Upper lobe of left lung (tissue), 6 donors: Measurements from ENCODE around the gene UBE2G1. TPM values are rescaled to one million over a fixed set of nuclear protein-coding genes. Genes with fewer than 3 reads are reported as not detected.

Source experiments
- ATAC-seq, 2 donors: fragments of 200-7000 bp; cut with Tn5 transposase; one replicate each; pipeline ENCODE4 v1.9.1; 2022; ENCODE audit warnings: mild to moderate bottlenecking in 2 of 2, moderate library complexity in 2 of 2; ENCODE audit not compliant: low FRiP score in 2 of 2
- DNase-seq, 2 donors: peaks; one replicate each; pipeline ENCODE4 v3.0.0-alpha.2; 2019 to 2020
- H3K27ac ChIP-seq, 4 donors: fragments of 200-600 bp; sonication (generic); one replicate each; pipeline ENCODE4 v1.5.1; 2016 to 2019
- H3K27me3 ChIP-seq, 4 donors: fragments of 200-600 bp; sonication (generic); one replicate each; pipeline ENCODE4 v1.5.1; 2017 to 2019
- H3K36me3 ChIP-seq, 4 donors: fragments of 200-600 bp; sonication (generic); one replicate each; pipeline ENCODE4 v1.5.1; 2016 to 2019
- H3K4me1 ChIP-seq, 4 donors: fragments of 200-600 bp; sonication (generic); one replicate each; pipeline ENCODE4 v1.5.1; 2018 to 2019
- H3K4me3 ChIP-seq, 4 donors: fragments of 200-600 bp; sonication (generic); one replicate each; pipeline ENCODE4 v1.5.1; 2017 to 2019; ENCODE audit warnings: mild to moderate bottlenecking in 2 of 4, moderate library complexity in 1 of 4
- H3K9me3 ChIP-seq, 4 donors: fragments of 200-600 bp; sonication (generic); one replicate each; pipeline ENCODE4 v1.5.1; 2018 to 2019
- CTCF ChIP-seq, 6 experiments: fragments of 450-650 bp in 4 of 6; fragments of 200-600 bp in 2 of 6; sonication (generic) in 2 of 6; IDR thresholded peaks; one replicate each; pipeline ENCODE4 v1.5.1; 2016 to 2019; ENCODE audit warnings: antibody characterized with exemption in 6 of 6
- EP300 ChIP-seq, 4 donors: sonication (generic); formaldehyde crosslinking; IDR thresholded peaks; one replicate each; pipeline ENCODE4 v1.5.1; 2017; ENCODE audit warnings: antibody characterized with exemption in 4 of 4, control low read depth in 2 of 4
- POLR2A ChIP-seq, 4 donors: fragments of 450-650 bp; IDR thresholded peaks; one replicate each; pipeline ENCODE4 v1.5.1; 2016 to 2017; ENCODE audit warnings: antibody characterized with exemption in 4 of 4, mild to moderate bottlenecking in 2 of 4
- POLR2AphosphoS5 ChIP-seq, 2 donors: sonication (generic); formaldehyde crosslinking; IDR thresholded peaks; one replicate each; pipeline ENCODE4 v1.5.1; 2017; ENCODE audit warnings: antibody characterized with exemption in 2 of 2
- WGBS, 2 donors: methylation state at CpG; one replicate each; pipeline ENCODE4 v1.1.5; 2017 to 2018; 5-methylcytosine and 5-hydroxymethylcytosine counted together
- total RNA-seq, 6 donors: library from RNA; depleted of rRNA in 4 of 6; stranded (reverse); fragments of >200 nt in 4 of 6; gene quantifications; one replicate each; pipeline versions ENCODE4 v1.1.0 to v1.2.1, GENCODE V29; 2016 to 2021
- donor health status: DM: no; HTN: no; CAD: no; lungs with moderate emphysema.
- donor health status: DM: no; HTN: yes; CAD: no; lungs with severe emphysema.

Gene UBE2G1, protein sequence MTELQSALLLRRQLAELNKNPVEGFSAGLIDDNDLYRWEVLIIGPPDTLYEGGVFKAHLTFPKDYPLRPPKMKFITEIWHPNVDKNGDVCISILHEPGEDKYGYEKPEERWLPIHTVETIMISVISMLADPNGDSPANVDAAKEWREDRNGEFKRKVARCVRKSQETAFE
- total RNA-seq = 10 to 100 TPM; 24.5 to 45.8 (median 35.8) TPM

- TF ChIP-seq POLR2AphosphoS5 (IDR thresholded peaks at IDR 0.05) (peak; percentile 88 to 98), CTCF (IDR thresholded peaks at IDR 0.05) (peak in 2 of 6 experiments; percentile 3 to 15), EP300 (IDR thresholded peaks at IDR 0.05) (no peak), POLR2A (IDR thresholded peaks at IDR 0.05) (peak; percentile 14 to 95 (median 90))
- Histone ChIP-seq H3K4me3 (peak within 1 kb of the TSS; percentile 86 to 97 (median 94)), H3K36me3 (peaks cover 0 to 5% (median 0%) of the 10 kb centered on the region in 4 donors), H3K27ac (peak within 1 kb of the TSS; percentile 93 to 99 (median 96)), H3K9me3 (no peaks in the 10 kb centered on the region), H3K27me3 (no peaks in the 10 kb centered on the region), H3K4me1 (peaks cover 10 to 34% (median 12%) of the 10 kb centered on the region in 4 donors)
- DNase-seq = peak; percentile 98 to 100
- peak; percentile 97 to 98 for ATAC-seq
- WGBS, 2 donors = 0 to 2% methylated on average over 11 to 29 of the region's 77 CpGs
Observed at GRCh38 chr17:4366327-4367063, at the start of gene UBE2G1. TSS of gene UBE2G1 (minus strand) at chr17:4366675. CDS start at chr17:4366316, 359 bp downstream.

DNA sequence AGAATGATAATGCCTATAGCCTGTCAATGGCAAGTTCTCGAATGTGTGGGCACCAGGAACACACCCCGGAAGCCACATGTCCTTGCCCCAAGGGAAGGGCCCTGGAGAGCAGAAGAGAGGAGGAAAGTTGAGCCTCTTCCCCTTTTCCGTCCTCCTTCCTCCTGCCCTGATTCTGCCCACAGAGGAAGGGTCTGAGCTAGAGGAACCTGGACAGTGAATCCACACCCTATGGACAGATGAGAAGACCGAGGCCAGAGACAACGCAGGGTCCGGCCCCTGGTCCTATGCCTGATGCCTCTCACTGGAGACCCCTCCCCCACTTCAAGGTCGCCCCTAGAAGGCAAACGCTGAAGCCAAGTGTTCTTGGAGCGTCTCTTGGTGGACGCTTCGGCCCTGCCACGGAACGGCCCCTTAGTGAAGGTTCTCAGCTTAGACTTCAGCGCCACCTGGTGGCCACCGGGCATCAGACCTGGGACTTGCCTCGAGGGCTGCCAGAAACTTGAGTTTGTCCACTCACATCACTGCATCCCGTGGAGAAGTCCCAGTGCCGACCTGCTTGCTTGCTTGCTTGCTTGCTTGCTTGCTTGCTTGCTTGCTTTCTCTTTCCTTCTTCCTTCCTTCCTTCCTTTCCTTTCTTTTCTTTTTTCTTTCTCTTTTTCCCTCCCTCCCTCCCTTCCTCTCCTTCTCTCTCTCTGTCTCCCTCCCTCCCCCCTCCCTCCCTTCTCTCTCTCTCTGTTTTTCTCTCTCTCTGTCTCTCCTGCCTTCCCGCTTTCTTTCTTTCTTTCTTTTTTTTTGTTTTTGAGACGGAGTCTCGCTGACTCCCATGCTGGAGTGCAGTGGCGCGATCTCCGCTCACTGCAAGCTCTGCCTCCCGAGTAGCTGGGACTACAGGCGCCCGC is 46.7 kb upstream of the UBE2G1 start:
- peak overlapping the region in 2 of 4 donors; percentile 13 to 32 for H3K4me3 ChIP-seq
- ATAC-seq (peak; percentile 94 to 96), DNase-seq (peak; percentile 89 to 91)
- WGBS, 2 donors = 27 to 37% methylated on average over 21 to 26 of the region's 27 CpGs
- no peak overlapping the region for H3K27ac ChIP-seq
- H3K27me3 ChIP-seq = no peaks in the 10 kb centered on the region
- TF ChIP-seq EP300 (IDR thresholded peaks at IDR 0.05) (no peak), CTCF (IDR thresholded peaks at IDR 0.05) (peak; percentile 88 to 97 (median 94))
- H3K36me3 ChIP-seq = no peaks in the 10 kb centered on the region
- no peaks in the 10 kb centered on the region for H3K9me3 ChIP-seq
- peaks cover 4 to 7% (median 5%) of the 10 kb centered on the region in 4 donors for H3K4me1 ChIP-seq

DNA sequence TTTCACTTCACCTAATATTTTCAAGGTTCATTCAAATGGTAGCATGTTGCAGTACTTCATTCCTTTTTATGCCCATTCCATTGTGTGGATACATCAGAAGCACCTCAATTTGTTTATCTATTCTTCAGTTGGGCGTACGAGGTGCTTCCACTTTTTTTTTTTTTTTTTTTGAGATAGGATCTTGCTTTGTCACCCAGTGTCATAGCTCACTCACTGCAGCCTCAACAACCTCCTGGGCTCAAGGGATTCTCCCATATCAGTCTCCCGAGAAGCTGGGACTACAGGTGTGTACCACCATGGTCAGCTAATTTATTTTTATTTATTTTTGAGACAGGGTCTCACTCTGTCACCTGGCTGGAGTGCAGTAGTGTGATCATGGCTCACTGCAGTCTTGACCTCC is 44.7 kb upstream of the UBE2G1 start:
- WGBS, 2 donors = 65 to 66% methylated on average over 3 of the region's 3 CpGs
- DNase-seq (no peak), ATAC-seq (no peak)
- H3K4me3 ChIP-seq = no peak overlapping the region
- H3K36me3 ChIP-seq = no peaks in the 10 kb centered on the region
- H3K27me3 ChIP-seq = no peaks in the 10 kb centered on the region
- TF ChIP-seq EP300 (IDR thresholded peaks at IDR 0.05) = no peak
- TF ChIP-seq CTCF (IDR thresholded peaks at IDR 0.05) = no peak
- no peak for TF ChIP-seq POLR2A (IDR thresholded peaks at IDR 0.05)
- TF ChIP-seq POLR2AphosphoS5 (IDR thresholded peaks at IDR 0.05) = no peak
- H3K4me1 ChIP-seq = peaks cover 4 to 7% (median 5%) of the 10 kb centered on the region in 4 donors
- no peak overlapping the region for H3K27ac ChIP-seq
- H3K9me3 ChIP-seq = no peaks in the 10 kb centered on the region

DNA sequence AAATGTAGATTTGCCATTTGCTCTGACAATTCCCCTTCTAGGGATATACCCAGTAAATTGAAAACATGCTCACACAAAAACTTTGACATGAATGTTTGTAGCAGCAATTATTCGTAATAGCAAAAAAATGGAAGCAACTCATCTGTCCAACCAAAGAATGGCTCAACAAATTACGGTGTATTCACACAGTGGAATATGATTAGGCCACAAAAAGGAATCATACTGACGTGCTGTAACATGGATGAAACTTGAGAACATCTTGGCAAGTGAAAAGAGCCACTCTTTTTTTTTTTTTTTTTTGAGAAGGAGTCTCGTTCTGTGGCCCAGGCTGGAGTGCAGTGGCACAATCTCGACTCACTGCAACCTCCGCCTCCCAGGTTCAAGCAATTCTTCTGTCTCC is 43.2 kb upstream of the UBE2G1 start:
- Histone ChIP-seq H3K4me3 (no peak overlapping the region), H3K4me1 (peaks cover 4 to 7% (median 5%) of the 10 kb centered on the region in 4 donors), H3K36me3 (no peaks in the 10 kb centered on the region), H3K27me3 (no peaks in the 10 kb centered on the region), H3K9me3 (no peaks in the 10 kb centered on the region), H3K27ac (no peak overlapping the region)
- DNase-seq (no peak), ATAC-seq (no peak)
- no peak for TF ChIP-seq POLR2A (IDR thresholded peaks at IDR 0.05)
- no peak for TF ChIP-seq POLR2AphosphoS5 (IDR thresholded peaks at IDR 0.05)
- 82 to 85% methylated on average over 6 of the region's 6 CpGs for WGBS, 2 donors

DNA sequence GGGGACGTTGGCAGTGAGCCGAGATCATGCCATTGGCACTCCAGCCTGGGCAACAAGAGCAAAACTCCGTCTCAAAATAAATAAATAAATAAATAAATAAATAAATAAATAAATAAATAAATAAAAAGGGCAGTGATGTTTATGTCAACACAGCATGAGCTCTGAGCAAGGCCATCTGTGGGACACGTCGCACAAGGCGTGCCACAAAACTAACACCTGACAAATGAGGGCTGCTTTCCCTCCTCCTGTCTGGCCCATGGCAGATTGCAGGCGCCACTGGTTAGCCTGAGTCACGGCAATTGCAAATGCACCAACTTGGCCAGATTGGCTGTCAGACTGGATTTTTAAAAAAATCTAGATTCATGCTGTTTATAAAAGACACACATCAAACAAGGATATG is 41.4 kb upstream of the UBE2G1 start:
- Histone ChIP-seq H3K9me3 (no peaks in the 10 kb centered on the region), H3K4me1 (peaks cover 0 to 2% (median 1%) of the 10 kb centered on the region in 4 donors), H3K36me3 (no peaks in the 10 kb centered on the region), H3K27ac (no peak overlapping the region), H3K4me3 (no peak overlapping the region), H3K27me3 (no peaks in the 10 kb centered on the region)
- DNase-seq (no peak), ATAC-seq (no peak)
- no peak for TF ChIP-seq POLR2AphosphoS5 (IDR thresholded peaks at IDR 0.05)
- no peak for TF ChIP-seq CTCF (IDR thresholded peaks at IDR 0.05)
- no peak for TF ChIP-seq POLR2A (IDR thresholded peaks at IDR 0.05)
- TF ChIP-seq EP300 (IDR thresholded peaks at IDR 0.05) = no peak
- 74 to 81% methylated on average over 8 of the region's 8 CpGs for WGBS, 2 donors
